ENCODE data around the gene SPRED2.

Gene SPRED2

DNA sequence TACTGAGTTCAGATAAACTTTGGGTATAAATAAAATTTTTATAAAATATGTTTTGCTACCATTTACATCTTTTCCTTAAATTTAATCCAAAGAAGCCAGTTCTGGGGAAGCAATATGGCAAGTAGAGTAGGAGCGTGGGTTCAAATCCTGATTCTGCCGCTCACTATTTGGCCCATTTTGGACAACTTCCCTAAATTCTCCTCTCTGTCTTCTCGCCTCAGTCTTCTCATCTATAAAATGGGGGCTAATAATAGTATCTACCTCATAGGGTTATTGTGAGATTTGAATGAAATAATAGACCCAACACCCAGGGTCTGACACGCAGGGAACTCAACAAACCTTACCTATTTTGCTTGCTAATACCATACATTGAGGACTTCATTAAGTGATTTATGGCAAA lies 145.0 kb downstream of the SPRED2 start:
- DNase-seq (ENCODE audit: low read depth in 2 of 3, low spot score in 2 of 3) = no peak

GRCh38 chr2:65282477-65283053 lies 149.8 kb downstream of the SPRED2 start:
- no peak for DNase-seq (ENCODE audit: low read depth in 2 of 3, low spot score in 2 of 3)

- no peak for DNase-seq (ENCODE audit: low read depth in 2 of 3, low spot score in 2 of 3)
Observed at GRCh38 chr2:65281627-65282351, 150.6 kb downstream of the SPRED2 start.

- no peak for DNase-seq (ENCODE audit: low read depth in 2 of 3, low spot score in 2 of 3)
Observed at GRCh38 chr2:65279756-65280155, 152.6 kb downstream of the SPRED2 start.

- no peak for DNase-seq (ENCODE audit: low read depth in 2 of 3, low spot score in 2 of 3)
Observed at GRCh38 chr2:65278531-65278981, 153.8 kb downstream of the SPRED2 start.

GRCh38 chr2:65277791-65278483 lies 154.5 kb downstream of the SPRED2 start:
- no peak for DNase-seq (ENCODE audit: low read depth in 2 of 3, low spot score in 2 of 3)

DNA sequence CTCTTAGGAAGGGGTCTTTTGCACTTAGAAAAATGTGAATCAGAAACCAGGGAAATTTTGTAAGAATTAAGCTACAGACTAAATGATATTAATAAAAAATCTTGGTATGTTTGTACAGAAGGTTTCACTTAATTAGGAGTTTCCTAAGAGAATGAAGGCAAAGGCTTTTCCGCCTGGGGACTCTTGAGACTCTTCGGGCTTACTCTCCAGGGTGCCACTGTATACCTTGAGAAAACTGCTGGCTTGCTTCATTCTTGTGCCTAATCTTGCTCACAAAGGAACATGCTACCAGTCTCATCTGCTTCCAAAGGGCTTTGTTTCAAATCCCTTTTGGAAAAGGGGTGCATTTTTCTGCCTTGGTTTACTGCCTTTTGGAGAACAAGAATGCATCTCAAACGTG lies 155.3 kb downstream of the SPRED2 start:
- no peak for DNase-seq (ENCODE audit: low read depth in 2 of 3, low spot score in 2 of 3)

DNA sequence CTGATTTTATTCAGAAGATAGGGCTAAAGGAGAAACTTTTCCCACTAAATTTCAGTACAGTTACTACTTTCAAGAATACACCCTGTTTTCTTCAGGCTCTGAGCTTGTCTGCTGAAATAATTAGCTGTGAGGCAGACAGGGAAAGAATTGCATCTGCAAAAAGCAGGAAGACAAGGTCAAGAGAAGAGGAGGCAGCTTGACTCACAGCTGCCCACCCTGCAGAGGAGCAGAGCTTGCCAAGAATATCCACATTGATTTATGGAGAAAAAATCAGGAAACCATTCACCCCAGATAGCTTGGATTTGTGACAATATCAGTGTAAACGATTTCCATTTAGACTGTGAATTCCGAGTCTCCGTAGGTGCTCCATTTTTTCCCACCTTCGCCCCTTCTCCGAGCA lies 155.8 kb downstream of the SPRED2 start:
- no peak for DNase-seq (ENCODE audit: low read depth in 2 of 3, low spot score in 2 of 3)

DNA sequence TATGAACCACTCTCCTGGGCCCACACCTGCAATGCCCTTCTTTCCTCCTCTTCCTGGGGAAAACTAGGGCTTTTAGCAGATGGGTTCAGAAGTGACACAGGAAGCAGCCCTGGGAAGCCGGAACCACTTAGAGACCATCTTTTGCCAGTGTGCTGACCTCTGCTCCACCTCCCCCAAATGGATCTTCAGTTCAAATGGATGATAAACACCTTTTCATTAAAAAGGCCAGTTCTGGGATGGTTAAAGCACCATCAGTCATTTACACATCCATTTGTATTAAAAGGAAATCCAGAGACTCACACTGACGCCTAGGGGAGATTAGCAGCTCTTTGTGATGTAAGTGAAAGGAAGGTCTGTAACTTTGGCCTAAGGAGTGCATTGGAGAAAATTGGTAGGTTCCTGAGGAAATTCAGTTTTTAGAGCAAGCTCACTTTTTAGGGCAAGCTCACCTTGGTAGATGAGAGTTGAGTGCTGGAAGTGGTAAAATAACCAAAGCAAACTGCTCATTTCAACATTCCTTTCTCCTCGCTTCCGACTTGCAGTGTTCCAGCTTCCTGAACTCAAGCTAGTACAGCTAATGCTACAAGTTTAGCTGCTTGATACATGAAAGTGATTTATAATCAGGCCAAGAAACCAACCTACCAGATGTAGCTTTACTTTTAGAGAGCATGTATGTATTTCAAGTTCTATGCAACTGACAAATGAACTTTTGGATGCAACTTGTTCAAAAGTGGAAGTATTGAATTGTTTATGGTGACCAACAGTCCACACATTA lies 157.1 kb downstream of the SPRED2 start:
- no peak for DNase-seq (ENCODE audit: low read depth in 2 of 3, low spot score in 2 of 3)

DNA sequence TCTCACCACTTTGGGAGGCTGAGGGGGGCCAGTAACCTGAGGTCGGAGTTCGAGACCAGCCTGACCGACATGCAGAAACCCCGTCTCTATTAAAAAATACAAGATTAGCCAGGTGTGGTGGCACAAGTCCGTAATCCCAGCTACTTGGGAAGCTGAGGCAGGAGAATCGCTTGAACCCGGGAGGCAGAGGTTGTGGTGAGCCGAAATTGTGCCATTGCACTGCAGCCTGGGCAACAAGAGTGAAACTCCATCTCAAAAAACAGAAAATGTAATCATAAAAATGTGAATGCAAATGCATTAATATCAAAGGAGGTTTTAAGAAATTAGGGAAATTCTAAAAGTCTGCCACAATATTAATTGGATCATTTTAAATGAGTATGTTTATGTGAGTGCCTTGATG lies 159.1 kb downstream of the SPRED2 start:
- DNase-seq (ENCODE audit: low read depth in 2 of 3, low spot score in 2 of 3) = no peak

- no peak for DNase-seq (ENCODE audit: low read depth in 2 of 3, low spot score in 2 of 3)
Observed at GRCh38 chr2:65268957-65269356, 163.4 kb downstream of the SPRED2 start.

GRCh38 chr2:65267008-65267407 lies 165.4 kb downstream of the SPRED2 start:
- DNase-seq (ENCODE audit: low read depth in 2 of 3, low spot score in 2 of 3) = no peak

GRCh38 chr2:65265671-65266045 lies 166.7 kb downstream of the SPRED2 start:
- no peak for DNase-seq (ENCODE audit: low read depth in 2 of 3, low spot score in 2 of 3)

GRCh38 chr2:65264821-65265670 lies 167.4 kb downstream of the SPRED2 start:
- DNase-seq (ENCODE audit: low read depth in 2 of 3, low spot score in 2 of 3) = no peak

- no peak for DNase-seq (ENCODE audit: low read depth in 2 of 3, low spot score in 2 of 3)
Observed at GRCh38 chr2:65263986-65264385, 168.4 kb downstream of the SPRED2 start.

- no peak for DNase-seq (ENCODE audit: low read depth in 2 of 3, low spot score in 2 of 3)
Observed at GRCh38 chr2:65263262-65263661, 169.1 kb downstream of the SPRED2 start.

DNA sequence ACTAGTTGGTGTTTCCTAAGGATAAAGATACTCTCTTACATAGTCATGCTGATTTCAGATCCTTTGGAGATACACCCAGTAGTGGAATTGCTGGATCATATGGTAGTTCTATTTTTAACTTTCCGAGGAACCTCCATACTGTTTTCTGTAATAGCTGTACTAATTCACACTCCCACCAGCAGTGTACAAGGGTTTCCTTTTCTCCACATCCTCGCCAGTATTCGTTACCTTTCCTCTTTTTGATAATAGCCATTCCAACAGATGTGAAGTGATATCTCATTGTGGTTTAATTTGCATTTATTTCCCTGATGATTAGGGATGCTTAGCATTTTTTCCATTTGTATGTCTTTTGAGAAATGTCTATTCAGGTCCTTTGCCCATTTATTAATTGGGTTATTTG lies 170.7 kb downstream of the SPRED2 start:
- DNase-seq (ENCODE audit: low read depth in 2 of 3, low spot score in 2 of 3) = no peak
